Fibroblast of the aortic adventitia (primary cell): ENCODE results near the gene CCR7. TPM values are rescaled to one million over a fixed set of nuclear protein-coding genes. Genes with fewer than 3 reads are reported as not detected.

Experiments used
- DNase-seq: peaks from one replicate; pipeline ENCODE4 v3.0.0-alpha.2; 2010; ENCODE audit warnings: low read depth
- H3K4me3 ChIP-seq: 2 replicates; pipeline ENCODE4 v1.5.1; 2011; ENCODE audit warnings: low read depth, mild to moderate bottlenecking, control low read depth, low read length, moderate library complexity
- CTCF ChIP-seq: IDR thresholded peaks from 2 replicates; pipeline ENCODE4 v1.5.1; 2011; ENCODE audit warnings: mild to moderate bottlenecking, low read length, control low read depth, inconsistent platforms; ENCODE audit not compliant: insufficient read depth
- total RNA-seq: library from RNA; depleted of rRNA; stranded (reverse); fragments of >200 nt; gene quantifications from 2 replicates; pipeline ENCODE4 v1.2.3, GENCODE V29; 2012; ENCODE audit warnings: low replicate concordance

CCR7 gene
- total RNA-seq, 1 donor, result not detected

- TF ChIP-seq CTCF, result no peak
- no peak for DNase-seq
- no peak overlapping the region for H3K4me3 ChIP-seq
Observed at GRCh38 chr17:40531051-40531991, 34.0 kb downstream of the CCR7 start.

- TF ChIP-seq CTCF, result no peak
- DNase-seq, result no peak
- H3K4me3 ChIP-seq, result no peak overlapping the region
Observed at GRCh38 chr17:40530531-40530994, 34.7 kb downstream of the CCR7 start.

- no peak for TF ChIP-seq CTCF
- H3K4me3 ChIP-seq, result no peak overlapping the region
- no peak for DNase-seq
Observed at GRCh38 chr17:40529991-40530390, 35.3 kb downstream of the CCR7 start.

GRCh38 chr17:40528692-40529417 lies 36.4 kb downstream of the CCR7 start:
- H3K4me3 ChIP-seq, result no peak overlapping the region
- no peak for TF ChIP-seq CTCF
- no peak for DNase-seq

- TF ChIP-seq CTCF, result no peak
- no peak overlapping the region for H3K4me3 ChIP-seq
- DNase-seq, result no peak
Observed at GRCh38 chr17:40526668-40527067, 38.6 kb downstream of the CCR7 start.

GRCh38 chr17:40525294-40525693 lies 40.0 kb downstream of the CCR7 start:
- TF ChIP-seq CTCF, result no peak
- DNase-seq, result no peak
- no peak overlapping the region for H3K4me3 ChIP-seq
